HepG2 (cell line): Measurements from ENCODE around the gene SASH3. TPM values are rescaled to one million over a fixed set of nuclear protein-coding genes. Genes with fewer than 3 reads are reported as not detected.

Source experiments
- ATAC-seq: fragments of 200-7000 bp; cut with Tn5 transposase; 3 replicates; pipeline ENCODE4 v1.9.1; 2020; ENCODE audit warnings: mild to moderate bottlenecking, moderate library complexity
- BruUV-seq: library from RNA; stranded (reverse); fragments of 400-500 nt; replicated peaks from 2 replicates; lab custom pipeline; 2021; lab: Mats Ljungman, UMichigan
- CTCF ChIA-PET: fragments of 300-600 bp; formaldehyde crosslinking; extraction: SDS; loops from one replicate; lab custom pipeline; 2021; ENCODE audit warnings: low total read pairs, inconsistent platforms, low intra/inter-chr PET ratio; lab: Yijun Ruan, JAX
- POLR2A ChIA-PET: fragments of 350-600 bp; sonication (Branson Sonifier 250); formaldehyde crosslinking; loops from one replicate; lab custom pipeline; 2020; ENCODE audit warnings: antibody characterized with exemption, inconsistent platforms; lab: Yijun Ruan, JAX
- DNase-seq: peaks from one replicate; pipeline ENCODE4 v3.0.0-alpha.2; 2015; ENCODE audit warnings: low spot score
- FAIRE-seq: peaks from 3 replicates; lab custom pipeline; 2011; peaks lifted over from hg19 to GRCh38; lab: Jason Lieb, UNC
- H2AFZ ChIP-seq: one replicate; pipeline ENCODE4 v1.6.1; 2011; ENCODE audit warnings: low read length, inconsistent platforms
- H3K27ac ChIP-seq: fragments of 300-600 bp; 3 replicates; pipeline ENCODE4 v1.8.0; 2011; ENCODE audit warnings: mixed run types, mild to moderate bottlenecking, mixed read lengths, low read length, inconsistent platforms; ENCODE audit not compliant: insufficient read depth; ENCODE audit errors: extremely low read length
- H3K27me3 ChIP-seq, 2 experiments: fragments of 200-600 bp in 1 of 2; 2 replicates in 1 of 2; 3 replicates in 1 of 2; pipeline versions ENCODE4 v1.6.0 to v1.8.0; 2011; ENCODE audit warnings: low read length in 2 of 2, mild to moderate bottlenecking in 2 of 2, moderate library complexity in 2 of 2, inconsistent platforms in 1 of 2; ENCODE audit not compliant: insufficient read depth in 2 of 2, control insufficient read depth in 1 of 2
- H3K36me3 ChIP-seq, 2 experiments: fragments of 200-600 bp in 1 of 2; replicated peaks in 1 of 2; 2 replicates in 1 of 2; 3 replicates in 1 of 2; pipeline versions ENCODE4 v1.5.1 to v1.8.0; 2011; ENCODE audit warnings: low read length in 2 of 2, inconsistent platforms in 1 of 2; ENCODE audit not compliant: insufficient read depth in 2 of 2, control insufficient read depth in 1 of 2
- H3K4me1 ChIP-seq: 2 replicates; pipeline ENCODE4 v1.5.1; 2012; ENCODE audit warnings: low read length, inconsistent platforms; ENCODE audit not compliant: insufficient read depth
- H3K4me2 ChIP-seq: 2 replicates; pipeline ENCODE4 v1.6.0; 2011; ENCODE audit warnings: low read depth, low read length, inconsistent platforms
- H3K4me3 ChIP-seq, 3 experiments: fragments of 200-600 bp in 1 of 3; sonication (generic), shearing (Covaris generic) in 1 of 3; replicated peaks in 1 of 3; 2 replicates each; pipeline ENCODE4 v1.5.1; 2011 to 2016; ENCODE audit warnings: low read length in 3 of 3, inconsistent platforms in 2 of 3, low read depth in 2 of 3, mild to moderate bottlenecking in 2 of 3, control low read depth in 1 of 3, mixed read lengths in 1 of 3; ENCODE audit not compliant: insufficient read depth in 1 of 3
- H3K79me2 ChIP-seq: one replicate; pipeline ENCODE4 v1.6.1; 2011; ENCODE audit warnings: low read length, inconsistent platforms; ENCODE audit not compliant: insufficient read depth
- H3K9ac ChIP-seq: 2 replicates; pipeline ENCODE4 v1.6.0; 2011; ENCODE audit warnings: mild to moderate bottlenecking, low read depth, low read length, inconsistent platforms; ENCODE audit not compliant: insufficient read depth
- H3K9me3 ChIP-seq: 2 replicates; pipeline ENCODE4 v1.5.1; 2012; ENCODE audit warnings: mild to moderate bottlenecking, low read length
- H4K20me1 ChIP-seq: 2 replicates; pipeline ENCODE4 v1.6.0; 2011; ENCODE audit warnings: inconsistent platforms, mild to moderate bottlenecking, low read length, moderate library complexity; ENCODE audit not compliant: insufficient read depth
- ARHGAP35 ChIP-seq: sonication (generic); formaldehyde crosslinking; IDR thresholded peaks from 2 replicates; pipeline ENCODE4 v1.9.0; 2022; ENCODE audit warnings: mild to moderate bottlenecking, inconsistent platforms, moderate library complexity, missing genetic modification reagents, borderline replicate concordance
- BCLAF1 ChIP-seq: fragments of 450-650 bp; IDR thresholded peaks from 2 replicates; pipeline ENCODE4 v1.6.1; 2017; ENCODE audit warnings: mild to moderate bottlenecking
- CREB3 ChIP-seq: sonication (generic); formaldehyde crosslinking; IDR thresholded peaks from 2 replicates; pipeline ENCODE4 v1.5.0; 2020; ENCODE audit warnings: missing genetic modification reagents
- FOXJ3 ChIP-seq: sonication (generic); formaldehyde crosslinking; IDR thresholded peaks from 2 replicates; pipeline ENCODE4 v1.4.0; 2020; ENCODE audit warnings: missing genetic modification reagents, mild to moderate bottlenecking, borderline replicate concordance
- FOXO1 ChIP-seq: sonication (generic); formaldehyde crosslinking; IDR thresholded peaks from 2 replicates; pipeline ENCODE4 v1.4.0; 2020; ENCODE audit warnings: missing genetic modification reagents
- GFI1 ChIP-seq: sonication (generic); formaldehyde crosslinking; IDR thresholded peaks from 2 replicates; pipeline ENCODE4 v1.5.0; 2020; ENCODE audit warnings: missing genetic modification reagents, mild to moderate bottlenecking, borderline replicate concordance
- HDAC2 ChIP-seq: sonication (generic); formaldehyde crosslinking; IDR thresholded peaks from 2 replicates; pipeline ENCODE4 v1.4.0; 2020; ENCODE audit warnings: missing genetic modification reagents
- KAT7 ChIP-seq: IDR thresholded peaks from 2 replicates; pipeline ENCODE4 v1.6.1; 2018; ENCODE audit warnings: borderline replicate concordance, missing compliant biosample characterization
- KLF6 ChIP-seq: IDR thresholded peaks from 2 replicates; pipeline ENCODE4 v1.8.0; 2016; ENCODE audit warnings: missing biosample characterization, missing genetic modification reagents
- NRL ChIP-seq: sonication (generic); formaldehyde crosslinking; IDR thresholded peaks from 2 replicates; pipeline ENCODE4 v1.5.0; 2020; ENCODE audit warnings: missing genetic modification reagents, mild to moderate bottlenecking, moderate library complexity, borderline replicate concordance
- PAX8 ChIP-seq: sonication (generic); formaldehyde crosslinking; IDR thresholded peaks from 2 replicates; pipeline ENCODE4 v1.8.0; 2022; ENCODE audit warnings: mild to moderate bottlenecking, missing genetic modification reagents, borderline replicate concordance
- SIN3A ChIP-seq: IDR thresholded peaks from 2 replicates; pipeline ENCODE4 v1.6.1; 2011; ENCODE audit warnings: low read depth, mild to moderate bottlenecking, control low read depth, low read length, borderline replicate concordance
- SYNCRIP ChIP-seq: fragments of 200-400 bp; formaldehyde crosslinking; IDR thresholded peaks from 2 replicates; pipeline ENCODE4 v1.6.1; 2018; ENCODE audit warnings: mild to moderate bottlenecking, low read depth, low read length; ENCODE audit not compliant: insufficient read depth
- ZNF180 ChIP-seq: sonication (generic); formaldehyde crosslinking; IDR thresholded peaks from 2 replicates; pipeline ENCODE4 v1.4.0; 2020; ENCODE audit warnings: low read depth, missing genetic modification reagents, borderline replicate concordance
- ZNF678 ChIP-seq: sonication (generic); formaldehyde crosslinking; IDR thresholded peaks from 2 replicates; pipeline ENCODE4 v1.4.0; 2020; ENCODE audit warnings: mild to moderate bottlenecking, missing genetic modification reagents
- ZSCAN25 ChIP-seq: sonication (generic); formaldehyde crosslinking; IDR thresholded peaks from 2 replicates; pipeline ENCODE4 v1.8.0; 2022; ENCODE audit warnings: mild to moderate bottlenecking, missing genetic modification reagents
- ZSCAN30 ChIP-seq: sonication (generic); formaldehyde crosslinking; IDR thresholded peaks from 2 replicates; pipeline ENCODE4 v1.5.0; 2020; ENCODE audit warnings: mild to moderate bottlenecking, missing genetic modification reagents
- WGBS: methylation state at CpG from one replicate; pipeline ENCODE4 v1.1.6; 2017; ENCODE audit warnings: low lambda C conversion rate; 5-methylcytosine and 5-hydroxymethylcytosine counted together
- in situ Hi-C: cut with HindIII; loops from 2 replicates; pipeline ENCODE4 v1.10.0; 2017; ENCODE audit warnings: low pct_unique_long_range_greater_than_20kb; ENCODE audit not compliant: extremely low pct_ligation_motif_present
- intact Hi-C: fragments of 100-400 bp; cut with micrococcal nuclease; formaldehyde crosslinking; loops from one replicate; pipeline ENCODE4 v1.10.0; 2022; ENCODE audit not compliant: unreplicated experiment
- polyA plus RNA-seq, 8 experiments: library from polyadenylated mRNA; depleted of rRNA in 3 of 8; stranded (reverse) in 7 of 8; unstranded in 1 of 8; fragments of >200 nt; fragmentation: Illumina TruSeq in 4 of 8; extraction: Trizol in 4 of 8; gene quantifications; 2 replicates each; pipeline versions ENCODE4 v1.2.1 to v1.2.3, GENCODE V29; 2011 to 2016; ENCODE audit warnings: low read depth in 4 of 8, missing spikeins in 1 of 8, mixed read lengths in 1 of 8; ENCODE audit not compliant: insufficient read depth in 1 of 8
- total RNA-seq, 5 experiments: library from RNA; depleted of rRNA; stranded (reverse); fragments of >200 nt; fragmentation: Illumina TruSeq; extraction: Trizol; gene quantifications; 2 replicates each; pipeline ENCODE4 v1.2.3, GENCODE V29; 2016; ENCODE audit warnings: low read depth in 1 of 5

Gene SASH3
- total and polyA plus RNA-seq, 2 of the 13 experiments (the other 11 are each of a cell fraction or from before 2014, with no cell fraction given), result 0.08 TPM; not detected in 1

GRCh38 chrX:129808158-129808828, 28.5 kb downstream of the SASH3 start:
- no peaks in the 10 kb centered on the region for H3K9me3 ChIP-seq
- H3K36me3 ChIP-seq, result peaks cover 6 to 37% of the 10 kb centered on the region in 2 experiments; a peak in 4 of 5 replicates
- no TSS peak for BruUV-seq
- no peak overlapping the region for H2AFZ ChIP-seq
- no peaks in the 10 kb centered on the region for H3K79me2 ChIP-seq
- no peak for FAIRE-seq
- intact Hi-C loops, result no loop called here
- H3K9ac ChIP-seq, result no peak overlapping the region
- no peak overlapping the region for H3K27ac ChIP-seq
- ChIA-PET POLR2A (no interaction called here), CTCF (no interaction called here)
- no peaks in the 10 kb centered on the region for H4K20me1 ChIP-seq
- WGBS, result 95% methylated on average over 2 of the region's 2 CpGs
- no peak for DNase-seq
- no peaks in the 10 kb centered on the region for H3K27me3 ChIP-seq
- H3K4me3 ChIP-seq, result no peak overlapping the region
- no peak for ATAC-seq
- in situ Hi-C loops, result no loop called here
- H3K4me1 ChIP-seq, result no peaks in the 10 kb centered on the region
- TF ChIP-seq CREB3 (CRISPR knock-in tag) (no peak), FOXO1 (CRISPR knock-in tag) (no peak), ZSCAN30 (CRISPR knock-in tag) (no peak), FOXJ3 (CRISPR knock-in tag) (no peak), ZNF180 (no peak), KLF6 (CRISPR knock-in tag) (no peak), SYNCRIP (no peak), ZSCAN25 (CRISPR knock-in tag) (no peak), HDAC2 (no peak), PAX8 (CRISPR knock-in tag) (no peak), GFI1 (CRISPR knock-in tag) (no peak), KAT7 (CRISPR knock-in tag) (no peak), BCLAF1 (no peak), NRL (CRISPR knock-in tag) (no peak), ARHGAP35 (no peak), ZNF678 (CRISPR knock-in tag) (no peak), SIN3A (no peak)
- no peak overlapping the region for H3K4me2 ChIP-seq
